ENCODE results near the gene LCE2A. TPM values are rescaled to one million over a fixed set of nuclear protein-coding genes. Genes with fewer than 3 reads are reported as not detected.

Gene LCE2A
- polyA plus RNA-seq, 1 donor = not detected

GRCh38 chr1:152743371-152744145 is 45.4 kb downstream of the LCE2A start:
- no peak for DNase-seq

- DNase-seq = no peak
These were observed 47.2 kb downstream of the LCE2A start for GRCh38 chr1:152745289-152745704.

- DNase-seq = no peak
These were observed 47.8 kb downstream of the LCE2A start for GRCh38 chr1:152745765-152746444.

GRCh38 chr1:152747831-152748230 is 49.7 kb downstream of the LCE2A start:
- DNase-seq = no peak

Other genes with a start within 250 kb of the LCE2A start
- gene LCE5A, start 187.5 kb upstream of the LCE2A start, polyA plus RNA-seq (ENCODE audit: insufficient read length) = 0.17 TPM
- not detected for gene CRCT1, start 183.9 kb upstream of the LCE2A start, polyA plus RNA-seq (ENCODE audit: insufficient read length)
- not detected for gene LCE3E, start 131.6 kb upstream of the LCE2A start, polyA plus RNA-seq (ENCODE audit: insufficient read length)
- gene LCE3D, start 117.8 kb upstream of the LCE2A start, polyA plus RNA-seq (ENCODE audit: insufficient read length) = not detected
- gene LCE3C, start 98.1 kb upstream of the LCE2A start, polyA plus RNA-seq (ENCODE audit: insufficient read length) = not detected
- gene LCE3B, start 84.5 kb upstream of the LCE2A start, polyA plus RNA-seq (ENCODE audit: insufficient read length) = not detected
- gene LCE3A, start 75.2 kb upstream of the LCE2A start, polyA plus RNA-seq (ENCODE audit: insufficient read length) = not detected
- gene LCE2D, start 35.0 kb upstream of the LCE2A start, polyA plus RNA-seq (ENCODE audit: insufficient read length) = not detected
- gene LCE2C, start 23.1 kb upstream of the LCE2A start, polyA plus RNA-seq (ENCODE audit: insufficient read length) = not detected
- not detected for gene LCE2B, start 12.2 kb upstream of the LCE2A start, polyA plus RNA-seq (ENCODE audit: insufficient read length)
- not detected for gene LCE4A, start 9.8 kb downstream of the LCE2A start, polyA plus RNA-seq (ENCODE audit: insufficient read length)
- not detected for gene KPRP, start 59.7 kb downstream of the LCE2A start, polyA plus RNA-seq (ENCODE audit: insufficient read length)
- not detected for gene LCE1F, start 76.8 kb downstream of the LCE2A start, polyA plus RNA-seq (ENCODE audit: insufficient read length)
- not detected for gene LCE1E, start 87.9 kb downstream of the LCE2A start, polyA plus RNA-seq (ENCODE audit: insufficient read length)
- gene LCE1D, start 98.4 kb downstream of the LCE2A start, polyA plus RNA-seq (ENCODE audit: insufficient read length) = not detected
- gene LCE1C, start 108.3 kb downstream of the LCE2A start, polyA plus RNA-seq (ENCODE audit: insufficient read length) = not detected
- gene LCE1B, start 113.6 kb downstream of the LCE2A start, polyA plus RNA-seq (ENCODE audit: insufficient read length) = not detected
- not detected for gene LCE1A, start 129.1 kb downstream of the LCE2A start, polyA plus RNA-seq (ENCODE audit: insufficient read length)
- not detected for gene LCE6A, start 144.5 kb downstream of the LCE2A start, polyA plus RNA-seq (ENCODE audit: insufficient read length)
- gene LCE7A, start 161.7 kb downstream of the LCE2A start, polyA plus RNA-seq (ENCODE audit: insufficient read length) = not detected
- not detected for gene SMCP, start 180.0 kb downstream of the LCE2A start, polyA plus RNA-seq (ENCODE audit: insufficient read length)
- gene IVL, start 210.2 kb downstream of the LCE2A start, polyA plus RNA-seq (ENCODE audit: insufficient read length) = 0.23 TPM
- not detected for gene SPRR5, start 248.9 kb downstream of the LCE2A start, polyA plus RNA-seq (ENCODE audit: insufficient read length)

Measured in left kidney (tissue), 2 donors.